K562 (cell line): ENCODE data around the gene SPOCD1. TPM values are rescaled to one million over a fixed set of nuclear protein-coding genes. Genes with fewer than 3 reads are reported as not detected.

ENCODE experiments used
- ATAC-seq: fragments of 200-7000 bp; cut with Tn5 transposase; 3 replicates; pipeline ENCODE4 v1.9.1; 2020; ENCODE audit warnings: moderate library complexity
- BruUV-seq: library from RNA; stranded (reverse); fragments of 400-500 nt; replicated peaks from 2 replicates; lab custom pipeline; 2021; lab: Mats Ljungman, UMichigan
- CTCF ChIA-PET: fragments of 300-600 bp; formaldehyde crosslinking; extraction: SDS; loops from one replicate; lab custom pipeline; 2021; ENCODE audit warnings: low intra/inter-chr PET ratio; lab: Yijun Ruan, JAX
- POLR2A ChIA-PET: fragments of 300-600, 350-650 bp; sonication (Branson Sonifier 250); formaldehyde crosslinking; extraction: SDS; loops from one replicate; lab custom pipeline; 2021; ENCODE audit warnings: antibody characterized with exemption, inconsistent platforms; lab: Yijun Ruan, JAX
- DNase-seq, 4 experiments: peaks; one replicate each; pipeline versions ENCODE4 v3.0.0 to v3.0.0-alpha.2; 2011 to 2018; ENCODE audit warnings: low spot score in 3 of 4, mixed read lengths in 3 of 4; ENCODE audit errors: extremely low read depth in 1 of 4
- FAIRE-seq: peaks from 2 replicates; lab custom pipeline; 2011; peaks lifted over from hg19 to GRCh38; lab: Jason Lieb, UNC
- H2AFZ ChIP-seq: 2 replicates; pipeline ENCODE4 v1.6.0; 2011; ENCODE audit warnings: low read depth, low read length, control low read depth, inconsistent platforms
- H3K27ac ChIP-seq: fragments of 200-600 bp; 3 replicates; pipeline ENCODE4 v1.8.0; 2011; ENCODE audit warnings: low read depth, mild to moderate bottlenecking, control low read depth, inconsistent platforms, low read length, moderate library complexity, mixed read lengths; ENCODE audit errors: extremely low read depth
- H3K27me3 ChIP-seq, 2 experiments: fragments of 300-600 bp in 1 of 2; 2 replicates in 1 of 2; 3 replicates in 1 of 2; pipeline versions ENCODE4 v1.6.0 to v1.8.0; 2011; ENCODE audit warnings: inconsistent platforms in 2 of 2, low read length in 2 of 2, mild to moderate bottlenecking in 1 of 2, mixed read lengths in 1 of 2, moderate library complexity in 1 of 2; ENCODE audit not compliant: control insufficient read depth in 2 of 2, insufficient read depth in 2 of 2
- H3K36me3 ChIP-seq: fragments of 300-600 bp; 3 replicates; pipeline ENCODE4 v1.8.0; 2011; ENCODE audit warnings: mild to moderate bottlenecking, low read length, inconsistent platforms; ENCODE audit not compliant: control insufficient read depth, insufficient read depth
- H3K4me1 ChIP-seq, 2 experiments: fragments of 200-600 bp in 1 of 2; replicated peaks in 1 of 2; 2 replicates in 1 of 2; 3 replicates in 1 of 2; pipeline versions ENCODE4 v1.5.1 to v1.8.0; 2011; ENCODE audit warnings: inconsistent platforms in 2 of 2, low read length in 2 of 2, mild to moderate bottlenecking in 1 of 2, mixed read lengths in 1 of 2, moderate library complexity in 1 of 2; ENCODE audit not compliant: control insufficient read depth in 2 of 2, insufficient read depth in 2 of 2
- H3K4me2 ChIP-seq: 2 replicates; pipeline ENCODE4 v1.6.1; 2011; ENCODE audit warnings: low read length, control low read depth, inconsistent platforms, mixed read lengths; ENCODE audit not compliant: insufficient read depth
- H3K4me3 ChIP-seq: fragments of 200-600 bp; sonication (generic), shearing (Covaris generic); 2 replicates; pipeline ENCODE4 v1.5.1; 2016; ENCODE audit warnings: control low read depth, inconsistent platforms
- H3K79me2 ChIP-seq: fragments of 200-600 bp; 3 replicates; pipeline ENCODE4 v1.8.0; 2011; ENCODE audit warnings: low read length, inconsistent platforms; ENCODE audit not compliant: control insufficient read depth, insufficient read depth
- H3K9ac ChIP-seq, 2 experiments: 2 replicates each; pipeline versions ENCODE4 v1.6.0 to v1.6.1; 2011; ENCODE audit warnings: low read depth in 2 of 2, low read length in 2 of 2, control low read depth in 1 of 2, inconsistent platforms in 1 of 2, mild to moderate bottlenecking in 1 of 2, mixed read lengths in 1 of 2; ENCODE audit not compliant: insufficient read depth in 1 of 2
- H3K9me1 ChIP-seq: one replicate; pipeline ENCODE4 v1.6.0; 2011; ENCODE audit warnings: inconsistent platforms, mild to moderate bottlenecking, low read length, moderate library complexity; ENCODE audit not compliant: control insufficient read depth, insufficient read depth
- H3K9me3 ChIP-seq: replicated peaks from 2 replicates; pipeline ENCODE4 v1.5.1; 2011; ENCODE audit warnings: low read depth, low read length, inconsistent platforms; ENCODE audit not compliant: control insufficient read depth, insufficient read depth
- H4K20me1 ChIP-seq: replicated peaks from 2 replicates; pipeline ENCODE4 v1.6.1; 2011; ENCODE audit warnings: low read length, inconsistent platforms, mixed read lengths; ENCODE audit not compliant: control insufficient read depth, insufficient read depth
- CTCF ChIP-seq, 3 experiments: IDR thresholded peaks in 2 of 3; conservative IDR thresholded peaks in 1 of 3; 2 replicates each; pipeline ENCODE4 v1.5.1; 2011 to 2012; ENCODE audit warnings: low read length in 3 of 3, mild to moderate bottlenecking in 3 of 3, control low read depth in 2 of 3, improper control_type of control experiment in 1 of 3, inconsistent platforms in 1 of 3, low read depth in 1 of 3, mixed read lengths in 1 of 3, moderate library complexity in 1 of 3; ENCODE audit not compliant: insufficient read depth in 2 of 3
- DACH1 ChIP-seq: fragments of 450-650 bp; IDR thresholded peaks from 2 replicates; pipeline ENCODE4 v1.6.1; 2018; ENCODE audit not compliant: partially characterized antibody
- ETV1 ChIP-seq: fragments of 450-650 bp; conservative IDR thresholded peaks from 2 replicates; pipeline ENCODE4 v1.6.1; 2016; ENCODE audit warnings: missing genetic modification characterization, control low read depth, low read depth, missing compliant biosample characterization
- FOXM1 ChIP-seq, 2 experiments: fragments of 450-650 bp in 1 of 2; sonication (generic) in 1 of 2; formaldehyde crosslinking in 1 of 2; IDR thresholded peaks; 2 replicates each; pipeline versions ENCODE4 v1.6.1 to v1.9.0; 2017 to 2022; ENCODE audit warnings: low read depth in 2 of 2, mild to moderate bottlenecking in 2 of 2, missing genetic modification reagents in 1 of 2, moderate library complexity in 1 of 2
- HDGF ChIP-seq: fragments of 450-650 bp; IDR thresholded peaks from 2 replicates; pipeline ENCODE4 v1.6.1; 2016
- KLF10 ChIP-seq: fragments of 250-450 bp; sonication (Bioruptor Pico); IDR thresholded peaks from 2 replicates; pipeline ENCODE4 v1.6.1; 2021; ENCODE audit warnings: matching md5 sums
- NFE2 ChIP-seq: IDR thresholded peaks from 2 replicates; pipeline ENCODE4 v1.6.1; 2014; ENCODE audit warnings: antibody characterized with exemption, low read depth
- TCFL5 ChIP-seq: fragments of 250-450 bp; sonication (Bioruptor Pico); conservative IDR thresholded peaks from 2 replicates; pipeline ENCODE4 v1.6.1; 2021; ENCODE audit warnings: mild to moderate bottlenecking, moderate library complexity, matching md5 sums
- ZBTB7A ChIP-seq: IDR thresholded peaks from 2 replicates; pipeline ENCODE4 v1.6.1; 2011; ENCODE audit warnings: low read depth, mild to moderate bottlenecking, low read length, moderate library complexity, borderline replicate concordance; ENCODE audit not compliant: control insufficient read depth
- ZFP36 ChIP-seq: fragments of 150-350 bp; IDR thresholded peaks from 2 replicates; pipeline ENCODE4 v1.6.1; 2018; ENCODE audit warnings: low read length, low read depth; ENCODE audit not compliant: partially characterized antibody
- ZNF511 ChIP-seq: sonication (generic); formaldehyde crosslinking; IDR thresholded peaks from 2 replicates; pipeline ENCODE4 v1.8.0; 2022; ENCODE audit warnings: mild to moderate bottlenecking, missing genetic modification reagents
- ZNF609 ChIP-seq: sonication (generic); formaldehyde crosslinking; IDR thresholded peaks from 2 replicates; pipeline ENCODE4 v1.8.1; 2023; ENCODE audit warnings: missing genetic modification reagents, mild to moderate bottlenecking, borderline replicate concordance
- WGBS: fragments of 100-300 bp; shearing (Covaris generic); methylation state at CpG from one replicate; pipeline ENCODE4 v1.1.6; 2016; ENCODE audit warnings: low coverage, mixed read lengths; ENCODE audit not compliant: insufficient coverage; ENCODE audit errors: missing lambda C conversion rate; 5-methylcytosine and 5-hydroxymethylcytosine counted together
- in situ Hi-C: fragments of 300-500 bp; cut with MboI; formaldehyde crosslinking; loops from 4 replicates; pipeline ENCODE4 v1.15.0; 2018; ENCODE audit warnings: inconsistent platforms, mixed read lengths
- intact Hi-C: fragments of 100-400 bp; cut with micrococcal nuclease; formaldehyde crosslinking; loops from 2 replicates; pipeline ENCODE4 v1.14.2; 2022
- polyA plus RNA-seq, 8 experiments: library from polyadenylated mRNA; depleted of rRNA in 4 of 8; stranded (reverse) in 5 of 8; unstranded in 3 of 8; fragments of >200 nt; fragmentation: Nextera tagmentation in 2 of 8; fragmentation: Illumina TruSeq in 1 of 8; extraction: Ambion mirVana in 2 of 8; extraction: Trizol in 1 of 8; gene quantifications; 2 replicates each; pipeline versions ENCODE4 v1.2.1 to v1.2.3, GENCODE V29; 2011 to 2014; ENCODE audit warnings: inconsistent platforms in 1 of 8, missing spikeins in 1 of 8
- total RNA-seq, 7 experiments: library from RNA; depleted of rRNA in 6 of 7; stranded (reverse); fragments of >200 nt in 6 of 7; fragmentation: Illumina TruSeq in 2 of 7; extraction: Trizol in 2 of 7; gene quantifications; 2 replicates each; pipeline versions ENCODE4 v1.2.1 to v1.2.3, GENCODE V29; 2011 to 2021; ENCODE audit warnings: low replicate concordance in 1 of 7

SPOCD1 gene
- total and polyA plus RNA-seq, 9 of the 15 experiments (the other 6 are each of a cell fraction or from before 2014, with no cell fraction given): 0.03 to 0.71 (median 0.26) TPM; not detected in 1

GRCh38 chr1:31745096-31745945, 70.5 kb downstream of the SPOCD1 start:
- POLR2A ChIA-PET: interaction anchor here (0.6 to 1.9 kb wide), 12 partner anchors 10 to 659 kb away, joined by 3 to 6 read pairs (median 4); no protein-coding TSS in a partner anchor
- Histone ChIP-seq H3K27ac (no peak overlapping the region), H3K27me3 (peaks cover 0 to 24% of the 10 kb centered on the region in 2 experiments), H3K9me3 (no peaks in the 10 kb centered on the region), H3K9ac (peak overlapping the region in 1 of 2 experiments; percentile 73; a peak in 2 of 4 replicates), H2AFZ (no peak overlapping the region), H3K36me3 (no peaks in the 10 kb centered on the region), H3K4me3 (no peak overlapping the region), H3K4me1 (peaks cover 5 to 47% of the 10 kb centered on the region in 2 experiments; a peak in 4 of 5 replicates), H3K4me2 (no peak overlapping the region), H3K79me2 (no peaks in the 10 kb centered on the region), H4K20me1 (peaks cover 21% of the 10 kb centered on the region; the same call in 1 of the 2 replicates), H3K9me1 (no peaks in the 10 kb centered on the region)
- ATAC-seq (peak; percentile 95), FAIRE-seq (peak; percentile 90), DNase-seq (peak; percentile 86 to 94 (median 92))
- intact Hi-C loops (loop anchor here (1.0 to 5.0 kb wide), 2 partner anchors 33 to 81 kb away; no protein-coding TSS in a partner anchor), in situ Hi-C loops (loop anchor here (5.0 kb wide), 1 partner anchor 78 kb away; no protein-coding TSS in a partner anchor)
- WGBS: 5% methylated on average over 4 of the region's 4 CpGs
- CTCF ChIA-PET: interaction anchor here (0.5 to 2.3 kb wide), 8 partner anchors 30 to 151 kb away, joined by 3 to 27 read pairs (median 4); no protein-coding TSS in a partner anchor
- BruUV-seq: no TSS peak
- TF ChIP-seq TCFL5 (CRISPR knock-in tag) (no peak), ZNF511 (CRISPR knock-in tag) (peak; percentile 81), ZFP36 (peak; percentile 47), DACH1 (no peak), HDGF (no peak), NFE2 (no peak), CTCF (IDR thresholded peaks at IDR 0.05 in 2 of 3, conservative IDR thresholded peaks at IDR 0.05 in 1 of 3; ENCODE audit: insufficient read depth in 2 of 3, low read depth in 1 of 3, low read length in 3 of 3) (peak; percentile 94 to 98 (median 95)), KLF10 (no peak), ZNF609 (CRISPR knock-in tag) (0 out of 2 replicates have a peak, but pooled peaks have one; percentile 56), FOXM1 (IDR thresholded peaks at IDR 0.05; ENCODE audit: low read depth) (no peak), FOXM1 (CRISPR knock-in tag; IDR thresholded peaks at IDR 0.05; ENCODE audit: low read depth) (0 out of 2 replicates have a peak, but pooled peaks have one; percentile 37), ZBTB7A (peak; percentile 49; the same call in 1 of the 2 replicates), ETV1 (peak; percentile 31)
